GM18505 (cell line): ENCODE data around the gene TNFRSF18.

Experiments used
- ATAC-seq: cut with Tn5 transposase; IDR thresholded peaks from one replicate; pipeline ENCODE4 v1.9.1; 2021; ENCODE audit not compliant: unreplicated experiment
- POLR2A ChIP-seq: IDR thresholded peaks from 4 replicates; pipeline ENCODE4 v1.6.1; 2011; ENCODE audit warnings: borderline replicate concordance; ENCODE audit not compliant: insufficient read depth, insufficient read length; ENCODE audit errors: extremely low read depth

TNFRSF18 gene

GRCh38 chr1:1218524-1219200 is 12.3 kb upstream of the TNFRSF18 start:
- ATAC-seq: no peak
- no peak for TF ChIP-seq POLR2A

GRCh38 chr1:1217621-1218523 is 11.5 kb upstream of the TNFRSF18 start:
- ATAC-seq: no peak
- TF ChIP-seq POLR2A: no peak

GRCh38 chr1:1216770-1217620 is 10.6 kb upstream of the TNFRSF18 start:
- no peak for TF ChIP-seq POLR2A
- no peak for ATAC-seq

GRCh38 chr1:1215881-1216605 is 9.7 kb upstream of the TNFRSF18 start:
- ATAC-seq: no peak
- no peak for TF ChIP-seq POLR2A

- no peak for ATAC-seq
- TF ChIP-seq POLR2A: no peak
Observed at GRCh38 chr1:1215080-1215676, 8.8 kb upstream of the TNFRSF18 start.

- no peak for TF ChIP-seq POLR2A
- no peak for ATAC-seq
Observed at GRCh38 chr1:1213345-1214265, 7.2 kb upstream of the TNFRSF18 start, which contains the start of gene TNFRSF4. Gene TNFRSF4 (minus strand): TSS chr1:1214153. CDS start chr1:1214127, 26 bp downstream.

GRCh38 chr1:1212780-1213344 is 6.5 kb upstream of the TNFRSF18 start:
- ATAC-seq: no peak
- no peak for TF ChIP-seq POLR2A

- ATAC-seq: no peak
- no peak for TF ChIP-seq POLR2A
Observed at GRCh38 chr1:1211541-1212441, 5.4 kb upstream of the TNFRSF18 start.

GRCh38 chr1:1210726-1211540 is 4.5 kb upstream of the TNFRSF18 start:
- TF ChIP-seq POLR2A: no peak
- no peak for ATAC-seq

- no peak for TF ChIP-seq POLR2A
- ATAC-seq: no peak
Observed at GRCh38 chr1:1208713-1209433, 2.5 kb upstream of the TNFRSF18 start.
